Measurements from ENCODE around the gene PRR23C. TPM values are rescaled to one million over a fixed set of nuclear protein-coding genes. Genes with fewer than 3 reads are reported as not detected.

Gene PRR23C
- total RNA-seq, 1 donor from 2014 or later = not detected

GRCh38 chr3:139074565-139075115 is 29.9 kb upstream of the PRR23C start:
- no peak for TF ChIP-seq CTCF (IDR thresholded peaks at IDR 0.05; ENCODE audit: insufficient read depth, low read length, poor library complexity, severe bottlenecking)
- Histone ChIP-seq H3K27me3 (ENCODE audit: control insufficient read depth, insufficient read depth, low read length) (no peaks in the 10 kb centered on the region), H3K4me3 (ENCODE audit: low read depth, low read length) (no peak overlapping the region), H3K36me3 (ENCODE audit: control insufficient read depth, insufficient read depth, low read length) (no peaks in the 10 kb centered on the region)
- no peak for DNase-seq (ENCODE audit: low read depth)

- H3K36me3 ChIP-seq (ENCODE audit: control insufficient read depth, insufficient read depth, low read length) = no peaks in the 10 kb centered on the region
- no peak for TF ChIP-seq CTCF (IDR thresholded peaks at IDR 0.05; ENCODE audit: insufficient read depth, low read length, poor library complexity, severe bottlenecking)
- H3K27me3 ChIP-seq (ENCODE audit: control insufficient read depth, insufficient read depth, low read length) = no peaks in the 10 kb centered on the region
- no peak for DNase-seq (ENCODE audit: low read depth)
- H3K4me3 ChIP-seq (ENCODE audit: low read depth, low read length) = no peak overlapping the region
These were observed 18.2 kb upstream of the PRR23C start for GRCh38 chr3:139062918-139063317.

DNA sequence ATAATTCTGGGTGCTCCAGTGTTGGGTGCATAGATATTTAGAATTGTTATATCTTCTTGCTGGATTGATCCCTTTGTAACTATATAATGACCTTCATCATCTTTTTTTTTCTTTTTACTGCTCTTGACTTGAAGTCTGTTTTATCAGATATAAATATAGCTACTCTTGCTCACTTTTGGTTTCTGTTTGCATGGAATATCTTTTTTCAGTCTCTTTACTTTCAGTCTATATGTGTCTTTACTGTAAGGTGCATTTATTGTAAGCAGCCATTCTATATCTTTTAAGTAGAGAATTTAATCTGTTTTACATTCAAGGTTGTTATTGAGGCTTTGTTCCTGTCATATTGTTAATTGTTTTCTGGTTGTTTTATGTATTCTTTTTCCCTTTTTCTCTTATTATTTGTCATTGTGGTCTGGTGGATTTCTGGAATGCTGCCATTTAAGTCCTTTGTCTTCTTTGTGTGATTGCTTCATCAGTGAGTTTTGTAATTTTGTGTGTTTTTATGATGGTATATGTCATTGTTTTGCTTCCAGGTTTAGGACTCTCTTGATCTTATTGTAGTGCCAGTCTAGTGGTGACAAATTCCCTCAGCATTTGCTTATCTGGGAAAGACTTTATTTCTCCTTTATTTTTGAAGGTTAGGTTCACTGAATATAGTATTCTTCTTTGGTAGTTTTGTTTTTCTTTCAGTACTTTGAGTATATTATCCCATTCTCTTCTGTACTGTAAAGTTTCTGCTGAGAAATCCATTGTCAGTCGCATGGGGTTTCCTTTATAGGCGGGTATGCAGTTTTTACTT is 8.3 kb upstream of the PRR23C start:
- TF ChIP-seq CTCF (IDR thresholded peaks at IDR 0.05; ENCODE audit: insufficient read depth, low read length, poor library complexity, severe bottlenecking) = no peak
- H3K36me3 ChIP-seq (ENCODE audit: control insufficient read depth, insufficient read depth, low read length) = no peaks in the 10 kb centered on the region
- no peak for DNase-seq (ENCODE audit: low read depth)
- H3K27me3 ChIP-seq (ENCODE audit: control insufficient read depth, insufficient read depth, low read length) = no peaks in the 10 kb centered on the region
- no peak overlapping the region for H3K4me3 ChIP-seq (ENCODE audit: low read depth, low read length)

GRCh38 chr3:139043554-139044365 is 932 bp downstream of the PRR23C start:
- H3K4me3 ChIP-seq (ENCODE audit: low read depth, low read length) = no peak overlapping the region
- no peaks in the 10 kb centered on the region for H3K36me3 ChIP-seq (ENCODE audit: control insufficient read depth, insufficient read depth, low read length)
- DNase-seq (ENCODE audit: low read depth) = no peak
- H3K27me3 ChIP-seq (ENCODE audit: control insufficient read depth, insufficient read depth, low read length) = peaks cover 4% of the 10 kb centered on the region
- no peak for TF ChIP-seq CTCF (IDR thresholded peaks at IDR 0.05; ENCODE audit: insufficient read depth, low read length, poor library complexity, severe bottlenecking)

DNA sequence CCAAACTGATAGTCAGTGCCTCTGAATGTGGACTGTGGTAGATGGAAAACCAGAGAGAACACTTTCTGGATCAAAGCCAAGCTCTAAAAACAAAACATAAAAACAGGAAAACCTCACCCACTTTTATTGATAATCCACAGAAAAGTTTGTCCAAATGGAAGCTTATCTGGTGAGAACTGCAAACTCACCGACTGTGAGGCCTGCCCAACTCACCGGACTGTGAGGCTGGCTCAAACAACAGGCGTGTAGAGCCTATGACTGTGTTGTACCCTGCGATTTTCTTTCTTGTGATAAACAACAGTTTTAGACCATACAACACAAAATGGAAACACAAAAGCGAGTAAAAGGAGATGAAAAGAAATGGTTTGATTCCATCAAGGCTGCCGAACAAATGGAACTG is 7.2 kb downstream of the PRR23C start:
- DNase-seq (ENCODE audit: low read depth) = no peak
- Histone ChIP-seq H3K36me3 (ENCODE audit: control insufficient read depth, insufficient read depth, low read length) (no peaks in the 10 kb centered on the region), H3K4me3 (ENCODE audit: low read depth, low read length) (no peak overlapping the region), H3K27me3 (ENCODE audit: control insufficient read depth, insufficient read depth, low read length) (peaks cover 2% of the 10 kb centered on the region)
- TF ChIP-seq CTCF (IDR thresholded peaks at IDR 0.05; ENCODE audit: insufficient read depth, low read length, poor library complexity, severe bottlenecking) = no peak
